SK-N-SH treated with all-trans-retinoic acid at 6 μM for 48 hours (cell line): ENCODE data around the gene PTGIS.

Experiments
- ESRRG ChIP-seq: fragments of 250-450 bp; sonication (Bioruptor Pico); IDR thresholded peaks from 2 replicates; pipeline ENCODE4 v1.6.1; 2021; ENCODE audit warnings: mild to moderate bottlenecking
- ISL1 ChIP-seq: fragments of 250-450 bp; sonication (Bioruptor Pico); IDR thresholded peaks from 2 replicates; pipeline ENCODE4 v2.1.2; 2022; ENCODE audit warnings: mild to moderate bottlenecking, moderate library complexity
- PATZ1 ChIP-seq: fragments of 250-450 bp; sonication (Bioruptor Pico); IDR thresholded peaks from 2 replicates; pipeline ENCODE4 v1.8.0; 2020; ENCODE audit warnings: mild to moderate bottlenecking, moderate library complexity, borderline replicate concordance
- POU6F1 ChIP-seq: fragments of 250-450 bp; sonication (Bioruptor Pico); IDR thresholded peaks from 2 replicates; pipeline ENCODE4 v1.8.0; 2021; ENCODE audit warnings: low read depth, mild to moderate bottlenecking, moderate library complexity, borderline replicate concordance
- PPARA ChIP-seq: fragments of 250-450 bp; sonication (Bioruptor Pico); IDR thresholded peaks from 2 replicates; pipeline ENCODE4 v1.5.0; 2020; ENCODE audit warnings: mild to moderate bottlenecking, borderline replicate concordance
- TOX ChIP-seq: fragments of 250-450 bp; sonication (Bioruptor Pico); IDR thresholded peaks from 2 replicates; pipeline ENCODE4 v1.8.0; 2021; ENCODE audit warnings: mild to moderate bottlenecking, moderate library complexity, borderline replicate concordance
- ZFP3 ChIP-seq: fragments of 250-450 bp; sonication (Bioruptor Pico); IDR thresholded peaks from 2 replicates; pipeline ENCODE4 v1.5.0; 2020; ENCODE audit warnings: mild to moderate bottlenecking, moderate library complexity
- ZFP30 ChIP-seq: fragments of 450-650 bp; formaldehyde crosslinking; IDR thresholded peaks from 2 replicates; pipeline ENCODE4 v1.5.0; 2022; ENCODE audit warnings: mild to moderate bottlenecking, moderate library complexity
- ZNF8 ChIP-seq: fragments of 450-650 bp; formaldehyde crosslinking; IDR thresholded peaks from 2 replicates; pipeline ENCODE4 v1.5.0; 2020; ENCODE audit warnings: mild to moderate bottlenecking, moderate library complexity

DNA sequence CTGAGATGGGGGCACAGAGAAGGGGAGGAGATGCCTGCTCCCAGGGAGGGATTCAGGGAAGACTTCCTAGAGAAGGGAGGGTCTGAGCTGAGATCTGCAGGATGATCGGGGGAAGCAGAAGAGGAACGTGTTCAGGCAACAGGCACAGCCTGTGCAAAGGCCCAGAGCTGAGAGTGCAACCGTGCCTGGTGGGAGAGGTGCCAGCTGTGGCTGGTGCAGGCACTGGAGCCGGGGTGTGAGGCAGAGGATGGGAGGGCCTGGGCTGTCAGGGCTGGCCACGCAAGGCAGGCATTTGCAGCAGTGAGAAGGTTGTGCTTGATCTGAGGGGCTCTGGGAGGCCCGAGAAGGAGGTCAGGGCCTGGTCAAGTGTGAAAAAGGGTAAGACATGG, 27.7 kb downstream of the PTGIS start:
- no peak for TF ChIP-seq TOX (CRISPR knock-in tag)
- no peak for TF ChIP-seq POU6F1 (CRISPR knock-in tag)
- no peak for TF ChIP-seq ESRRG (CRISPR knock-in tag)
- no peak for TF ChIP-seq PATZ1 (CRISPR knock-in tag)
- no peak for TF ChIP-seq ZFP3 (CRISPR knock-in tag)
- TF ChIP-seq ISL1 (CRISPR knock-in tag) = no peak
- TF ChIP-seq PPARA = no peak
- TF ChIP-seq ZNF8 = no peak
- TF ChIP-seq ZFP30 (CRISPR knock-in tag) = no peak
